Measurements from ENCODE around the gene KIAA1191.
A peak's percentile ranks its signal among the peaks of the same experiment; 100 is the strongest.

Gene KIAA1191

GRCh38 chr5:176373100-176373818 lies 11.7 kb upstream of the KIAA1191 start:
- H3K27ac Mint-ChIP-seq = no peak overlapping the region
- no peak overlapping the region for H3K4me3 Mint-ChIP-seq
- no peaks in the 10 kb centered on the region for H3K27me3 Mint-ChIP-seq (ENCODE audit: low read depth)
- H3K36me3 Mint-ChIP-seq (ENCODE audit: low read depth) = peaks cover 24% of the 10 kb centered on the region
- H3K9me3 Mint-ChIP-seq = no peaks in the 10 kb centered on the region
- TF ChIP-seq CTCF (IDR thresholded peaks at IDR 0.05; ENCODE audit: unreplicated experiment in 3 of 3) = no peak
- no peaks in the 10 kb centered on the region for H3K4me1 Mint-ChIP-seq

GRCh38 chr5:176371621-176372539 lies 10.3 kb upstream of the KIAA1191 start:
- peaks cover 8% of the 10 kb centered on the region for H3K4me1 Mint-ChIP-seq
- peaks cover 36% of the 10 kb centered on the region for H3K36me3 Mint-ChIP-seq (ENCODE audit: low read depth)
- H3K27ac Mint-ChIP-seq = no peak overlapping the region
- TF ChIP-seq CTCF (IDR thresholded peaks at IDR 0.05; ENCODE audit: unreplicated experiment in 3 of 3) = no peak
- no peak overlapping the region for H3K4me3 Mint-ChIP-seq
- H3K27me3 Mint-ChIP-seq (ENCODE audit: low read depth) = no peaks in the 10 kb centered on the region
- no peaks in the 10 kb centered on the region for H3K9me3 Mint-ChIP-seq

- no peaks in the 10 kb centered on the region for H3K27me3 Mint-ChIP-seq (ENCODE audit: low read depth)
- peaks cover 38% of the 10 kb centered on the region for H3K36me3 Mint-ChIP-seq (ENCODE audit: low read depth)
- peak overlapping the region in 1 of 3 experiments; percentile 32 for H3K4me3 Mint-ChIP-seq
- no peak overlapping the region for H3K27ac Mint-ChIP-seq
- TF ChIP-seq CTCF (IDR thresholded peaks at IDR 0.05; ENCODE audit: unreplicated experiment in 3 of 3) = no peak
- H3K9me3 Mint-ChIP-seq = no peaks in the 10 kb centered on the region
- peaks cover 8% of the 10 kb centered on the region for H3K4me1 Mint-ChIP-seq
Measured at GRCh38 chr5:176369934-176370711, 8.6 kb upstream of the KIAA1191 start.

- Mint-ChIP-seq H3K27me3 (ENCODE audit: low read depth) (peaks cover 8% of the 10 kb centered on the region), H3K4me3 (peak overlapping the region; percentile 36 to 57 (median 45)), H3K27ac (no peak overlapping the region), H3K9me3 (no peaks in the 10 kb centered on the region), H3K36me3 (ENCODE audit: low read depth) (peaks cover 38% of the 10 kb centered on the region), H3K4me1 (peaks cover 8% of the 10 kb centered on the region)
- TF ChIP-seq CTCF (IDR thresholded peaks at IDR 0.05; ENCODE audit: unreplicated experiment in 3 of 3) = no peak
Measured at GRCh38 chr5:176368726-176369125, 7.2 kb upstream of the KIAA1191 start.

- no peak for TF ChIP-seq CTCF (IDR thresholded peaks at IDR 0.05; ENCODE audit: unreplicated experiment in 3 of 3)
- H3K27me3 Mint-ChIP-seq (ENCODE audit: low read depth) = peaks cover 22% of the 10 kb centered on the region
- peaks cover 12% of the 10 kb centered on the region for H3K4me1 Mint-ChIP-seq
- peak overlapping the region in 1 of 3 experiments; percentile 55 for H3K27ac Mint-ChIP-seq
- H3K36me3 Mint-ChIP-seq (ENCODE audit: low read depth) = peaks cover 38% of the 10 kb centered on the region
- peak overlapping the region; percentile 76 to 89 (median 87) for H3K4me3 Mint-ChIP-seq
- H3K9me3 Mint-ChIP-seq = no peaks in the 10 kb centered on the region
Measured at GRCh38 chr5:176366232-176366894, 4.8 kb upstream of the KIAA1191 start.

All from nephron (organoid).